Progenitor cell of endocrine pancreas (in vitro differentiated cells): ENCODE results near the gene KRT79. TPM values are rescaled to one million over a fixed set of nuclear protein-coding genes. Genes with fewer than 3 reads are reported as not detected.

Experiments used
- DNase-seq: peaks from one replicate; pipeline ENCODE4 v3.0.0; 2021; ENCODE audit warnings: low spot score; ENCODE audit not compliant: unreplicated experiment
- H3K27ac Mint-ChIP-seq: 2 replicates; pipeline ENCODE4 v1.8.0; 2021; ENCODE audit warnings: mild to moderate bottlenecking, moderate library complexity, mixed read lengths
- H3K27me3 Mint-ChIP-seq: 2 replicates; pipeline ENCODE4 v1.8.0; 2021; ENCODE audit warnings: mixed read lengths
- H3K36me3 Mint-ChIP-seq: 2 replicates; pipeline ENCODE4 v1.8.0; 2022; ENCODE audit warnings: mixed read lengths; ENCODE audit not compliant: insufficient read depth
- H3K4me1 Mint-ChIP-seq: 2 replicates; pipeline ENCODE4 v1.8.0; 2021; ENCODE audit warnings: low read depth, mixed read lengths
- H3K4me3 Mint-ChIP-seq: 2 replicates; pipeline ENCODE4 v1.8.0; 2021; ENCODE audit warnings: low read depth, mild to moderate bottlenecking, moderate library complexity, mixed read lengths
- H3K9me3 Mint-ChIP-seq: 2 replicates; pipeline ENCODE4 v1.8.0; 2021; ENCODE audit warnings: low read depth, mixed read lengths
- CTCF ChIP-seq: fragments of 200-600 bp; sonication (generic); IDR thresholded peaks from one replicate; pipeline ENCODE4 v1.5.0; 2021; ENCODE audit warnings: antibody characterized with exemption, mild to moderate bottlenecking; ENCODE audit not compliant: unreplicated experiment
- total RNA-seq: library from RNA; stranded (reverse); gene quantifications from 2 replicates; pipeline ENCODE4 v1.2.1, GENCODE V29; 2021

Gene KRT79
- total RNA-seq, 1 donor from 2014 or later, result not detected

GRCh38 chr12:52781399-52782082 lies 52.6 kb downstream of the KRT79 start:
- H3K4me1 Mint-ChIP-seq, result no peaks in the 10 kb centered on the region

GRCh38 chr12:52779914-52780313 lies 54.2 kb downstream of the KRT79 start:
- H3K27ac Mint-ChIP-seq, result no peak overlapping the region
- no peaks in the 10 kb centered on the region for H3K36me3 Mint-ChIP-seq
- DNase-seq, result no peak
- peaks cover 48% of the 10 kb centered on the region for H3K27me3 Mint-ChIP-seq
- TF ChIP-seq CTCF, result no peak
- no peaks in the 10 kb centered on the region for H3K9me3 Mint-ChIP-seq
- no peaks in the 10 kb centered on the region for H3K4me1 Mint-ChIP-seq
- H3K4me3 Mint-ChIP-seq, result no peak overlapping the region

More at GRCh38 chr12:52781399-52782082, 52.6 kb downstream of the KRT79 start:
- TF ChIP-seq CTCF, result no peak
- Mint-ChIP-seq H3K36me3 (no peaks in the 10 kb centered on the region), H3K27ac (no peak overlapping the region), H3K4me3 (no peak overlapping the region), H3K9me3 (no peaks in the 10 kb centered on the region), H3K27me3 (peaks cover 43% of the 10 kb centered on the region)
- no peak for DNase-seq

GRCh38 chr12:52778833-52779232 lies 55.3 kb downstream of the KRT79 start:
- Mint-ChIP-seq H3K4me1 (no peaks in the 10 kb centered on the region), H3K9me3 (no peaks in the 10 kb centered on the region), H3K27ac (no peak overlapping the region), H3K27me3 (peaks cover 42% of the 10 kb centered on the region), H3K4me3 (no peak overlapping the region), H3K36me3 (no peaks in the 10 kb centered on the region)
- TF ChIP-seq CTCF, result no peak
- DNase-seq, result no peak

GRCh38 chr12:52777566-52777965 lies 56.5 kb downstream of the KRT79 start:
- H3K4me3 Mint-ChIP-seq, result no peak overlapping the region
- no peak overlapping the region for H3K27ac Mint-ChIP-seq
- H3K27me3 Mint-ChIP-seq, result peaks cover 51% of the 10 kb centered on the region
- no peaks in the 10 kb centered on the region for H3K36me3 Mint-ChIP-seq
- no peak for DNase-seq
- TF ChIP-seq CTCF, result no peak
- no peaks in the 10 kb centered on the region for H3K9me3 Mint-ChIP-seq
- no peaks in the 10 kb centered on the region for H3K4me1 Mint-ChIP-seq

GRCh38 chr12:52776913-52777395 lies 57.2 kb downstream of the KRT79 start, which contains the start of gene KRT76:
Gene KRT76 (minus strand): TSS chr12:52777345. CDS start chr12:52777291, 54 bp downstream.
- DNase-seq, result no peak
- TF ChIP-seq CTCF, result no peak
- no peak within 1 kb of the TSS for H3K27ac Mint-ChIP-seq
- peaks cover 56% of the 10 kb centered on the region for H3K27me3 Mint-ChIP-seq
- H3K4me1 Mint-ChIP-seq, result no peaks in the 10 kb centered on the region
- no peak within 1 kb of the TSS for H3K4me3 Mint-ChIP-seq
- H3K36me3 Mint-ChIP-seq, result no peaks in the 10 kb centered on the region
- H3K9me3 Mint-ChIP-seq, result no peaks in the 10 kb centered on the region
